ENCODE measurements around the gene ZFAND2A.

DNA sequence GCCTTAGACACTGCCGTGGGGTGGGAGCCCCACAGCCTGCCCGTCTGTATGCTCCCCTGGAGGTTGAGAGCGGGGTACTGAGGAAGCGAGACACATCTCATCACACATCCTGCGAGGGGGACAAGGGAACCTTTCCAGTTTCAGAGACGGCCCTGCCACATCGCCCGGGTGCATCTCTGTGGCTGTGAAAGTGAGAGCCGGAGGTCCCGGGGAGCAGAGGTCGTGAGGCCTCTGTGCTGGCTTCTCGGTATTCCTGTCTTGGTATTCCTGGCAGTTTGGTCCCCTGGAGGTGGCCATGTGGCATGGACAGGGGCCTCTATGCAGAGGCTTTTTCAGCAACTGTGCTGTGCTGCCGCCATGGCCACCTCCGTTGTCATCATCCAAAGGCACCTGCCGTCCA is 41.9 kb upstream of the ZFAND2A start:
- no peak for TF ChIP-seq CTCF (IDR thresholded peaks at IDR 0.05)
- no peak for TF ChIP-seq JUNB (IDR thresholded peaks at IDR 0.05)
- no peak for TF ChIP-seq CHD4 (IDR thresholded peaks at IDR 0.05; ENCODE audit: borderline replicate concordance)
- no peak for TF ChIP-seq HOXA7 (CRISPR knock-in tag; IDR thresholded peaks at IDR 0.05)
- TF ChIP-seq MAX (IDR thresholded peaks at IDR 0.05): no peak
- no peak for TF ChIP-seq MAFK (IDR thresholded peaks at IDR 0.05; ENCODE audit: partially characterized antibody)
- TF ChIP-seq POLR2A (IDR thresholded peaks at IDR 0.05; ENCODE audit: low read length): no peak
- no peak for TF ChIP-seq ELK1 (IDR thresholded peaks at IDR 0.05; ENCODE audit: low read depth, low read length)
- no peak for TF ChIP-seq BHLHE40 (IDR thresholded peaks at IDR 0.05; ENCODE audit: low read depth, low read length)
- TF ChIP-seq RAD21 (conservative IDR thresholded peaks at IDR 0.05 in 1 of 2, IDR thresholded peaks at IDR 0.05 in 1 of 2): no peak
- TF ChIP-seq EP300 (IDR thresholded peaks at IDR 0.05): no peak
